Renal pelvis (tissue), 4 donors: ENCODE results near the gene FBXO44. TPM values are rescaled to one million over a fixed set of nuclear protein-coding genes. Genes with fewer than 3 reads are reported as not detected.

Experiments
- DNase-seq: peaks from one replicate; pipeline ENCODE4 v3.0.0-alpha.2; 2013
- polyA plus RNA-seq, 3 donors: library from polyadenylated mRNA; unstranded; fragments of 120-200 nt; gene quantifications; one replicate each; pipeline ENCODE4 v1.2.1, GENCODE V29; 2013; ENCODE audit not compliant: insufficient read length in 3 of 3

Gene FBXO44
- polyA plus RNA-seq, 3 donors = 19.0 to 21.3 (median 20.6) TPM

- no peak for DNase-seq
Observed at GRCh38 chr1:11685210-11685752, 30.6 kb downstream of the FBXO44 start.

DNA sequence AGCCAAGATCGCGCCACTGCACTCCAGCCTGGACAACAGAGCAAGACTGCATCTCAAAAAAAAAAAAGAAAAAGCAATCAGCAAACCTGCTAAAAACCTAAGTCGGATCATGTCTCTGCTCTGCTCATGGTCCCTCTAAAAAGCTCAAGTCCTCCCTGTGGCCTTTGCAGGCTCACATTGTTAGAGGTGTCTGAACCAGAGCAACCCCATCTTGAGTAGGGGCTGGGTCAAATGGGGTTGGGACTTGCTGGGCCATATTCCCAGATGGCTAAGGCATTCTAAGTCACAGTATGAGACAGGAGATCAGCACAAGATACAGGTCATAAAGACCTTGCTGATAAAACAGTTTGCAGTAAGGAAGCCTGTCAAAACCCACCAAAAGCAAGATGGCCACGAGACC, 33.8 kb downstream of the FBXO44 start:
- no peak for DNase-seq

GRCh38 chr1:11690397-11691301, 36.0 kb downstream of the FBXO44 start:
- peak; percentile 69 for DNase-seq

DNA sequence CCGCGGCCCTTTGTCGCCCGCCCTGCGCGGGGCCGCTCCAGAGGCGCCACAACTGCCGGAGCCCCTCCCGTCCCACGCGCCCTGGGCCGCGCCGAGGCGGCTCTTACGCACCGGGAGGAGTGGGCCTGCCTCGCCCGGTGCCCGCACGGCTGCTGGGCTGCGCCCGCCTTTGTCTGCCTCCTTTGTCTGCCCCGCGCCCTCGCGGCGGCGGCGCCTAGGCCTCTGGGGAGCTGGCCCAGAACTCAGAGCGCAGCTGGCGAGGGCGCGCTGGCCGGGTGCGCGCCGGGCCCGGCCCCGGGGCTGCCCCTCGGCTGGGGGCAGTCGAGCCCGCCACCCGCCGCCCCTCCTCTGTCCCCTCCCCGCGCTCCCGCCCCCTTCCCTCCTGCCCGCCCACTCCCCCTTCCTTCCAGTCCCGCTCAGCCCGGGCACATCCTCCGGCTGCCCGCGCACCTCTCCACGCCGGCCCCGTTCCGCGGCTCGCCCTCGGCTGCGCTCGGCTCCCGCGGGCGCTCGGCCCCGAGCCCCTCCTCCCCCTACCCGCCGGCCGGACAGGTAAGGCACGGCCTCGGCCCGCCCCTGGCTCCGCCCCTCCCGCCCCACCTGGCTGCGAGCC, 36.7 kb downstream of the FBXO44 start, which contains the start of gene DRAXIN:
Gene DRAXIN, plus strand, starts transcription at position 409 of the 613 bp plus-strand sequence. CDS start 14,549 bp downstream, outside the sequence.
- DNase-seq = peak; percentile 45

DNA sequence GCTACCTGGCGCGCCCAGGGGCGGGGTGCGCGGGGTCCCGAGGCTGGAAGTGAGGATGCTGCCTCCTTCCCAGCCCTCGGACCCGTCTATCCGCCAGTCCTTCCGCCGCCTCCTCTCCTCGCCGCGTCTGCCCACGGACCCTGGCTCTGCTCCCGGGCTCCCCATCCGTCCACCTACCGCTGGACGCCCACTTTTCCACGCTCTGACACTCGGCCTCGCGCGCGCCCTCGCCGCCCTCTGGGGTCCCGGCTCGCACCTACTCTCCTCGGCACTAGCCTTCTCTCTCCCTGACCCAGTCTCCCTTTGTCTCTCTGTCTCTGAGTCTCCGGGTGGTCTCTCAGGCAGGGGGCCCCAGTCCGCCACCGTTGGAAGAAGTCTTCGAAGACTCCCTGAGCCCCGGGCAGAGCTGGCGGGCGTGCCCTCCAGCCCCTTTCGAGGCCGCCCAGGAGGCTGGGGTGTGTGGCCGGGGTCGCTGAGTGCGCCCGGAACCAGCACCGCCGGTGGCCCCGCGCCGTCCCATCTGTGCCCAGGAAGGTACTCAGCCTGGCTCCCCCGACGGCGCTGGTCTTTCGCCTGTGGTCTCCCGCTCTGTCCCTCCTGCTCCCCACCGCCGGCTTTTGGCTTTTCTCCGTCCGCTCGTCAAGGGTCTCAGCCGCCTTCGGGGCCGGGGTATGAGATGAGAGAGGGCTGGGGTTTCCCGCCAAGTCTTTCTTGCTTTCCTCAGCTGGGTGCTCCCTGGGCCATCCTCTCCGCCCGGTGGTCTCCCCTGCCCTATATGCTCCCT, 37.4 kb downstream of the FBXO44 start:
- no peak for DNase-seq

DNA sequence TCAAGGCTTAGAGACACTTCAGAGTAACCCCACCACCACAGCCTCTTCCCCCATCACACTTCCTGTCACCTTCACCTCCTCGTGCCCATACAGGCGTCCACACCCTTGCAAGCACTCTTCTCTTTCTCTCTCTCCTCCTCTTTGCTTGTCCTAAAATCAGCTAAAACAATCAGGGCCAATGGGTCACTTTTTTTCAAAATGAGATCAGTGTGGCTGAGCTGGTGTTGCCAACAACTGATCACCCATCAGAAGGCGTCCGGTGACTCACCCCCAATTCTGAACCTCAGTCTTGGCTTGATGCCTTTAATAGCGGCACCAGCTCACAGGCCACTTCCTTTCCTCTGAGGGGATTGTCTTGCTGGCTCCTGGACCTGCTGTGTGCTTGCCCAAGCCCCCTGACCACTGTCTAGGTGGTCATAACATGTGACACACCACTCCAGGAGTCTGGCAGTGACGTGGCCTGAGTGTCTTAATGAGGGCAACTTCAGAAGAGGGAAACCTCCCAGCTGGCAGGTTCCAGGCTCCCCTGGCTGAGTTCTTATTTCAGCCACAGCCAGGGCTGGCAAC, 38.4 kb downstream of the FBXO44 start:
- DNase-seq = no peak

- no peak for DNase-seq
Observed at GRCh38 chr1:11693917-11694316, 39.2 kb downstream of the FBXO44 start.

- no peak for DNase-seq
Observed at GRCh38 chr1:11695861-11696260, 41.2 kb downstream of the FBXO44 start.

DNA sequence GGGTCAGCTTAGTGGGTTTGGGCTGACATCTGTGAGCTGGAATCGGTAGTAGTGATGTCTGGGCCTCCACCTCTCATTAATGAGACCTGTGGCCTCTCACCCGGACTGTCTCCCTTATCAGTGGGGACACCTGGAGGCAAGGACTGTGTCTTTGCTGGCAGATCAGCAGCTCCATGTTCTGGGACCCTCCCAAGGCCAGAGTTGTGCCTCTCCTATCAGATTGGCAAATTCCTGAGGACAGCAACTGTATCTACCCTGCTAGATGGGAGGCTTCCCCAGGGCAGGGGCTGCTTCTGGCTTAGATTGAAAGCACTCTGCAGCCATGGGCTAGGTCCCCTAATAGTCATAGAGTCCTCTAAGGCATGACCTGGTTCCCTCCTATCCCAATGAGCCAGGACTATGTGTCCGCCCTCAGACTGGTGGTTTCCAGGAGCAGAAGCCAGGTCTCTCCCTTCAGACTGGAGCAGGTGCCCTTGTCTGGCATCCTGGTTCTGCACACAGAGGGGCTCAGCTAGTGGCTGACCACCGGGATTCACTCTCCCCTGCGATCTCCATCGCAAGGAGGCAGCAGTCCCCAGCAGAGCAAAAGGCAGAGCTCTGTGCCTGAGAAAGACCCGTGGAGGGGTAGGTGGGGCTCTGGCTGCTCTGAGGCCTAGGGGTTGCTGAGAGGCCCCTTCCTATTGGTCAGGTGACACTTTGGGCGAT, 42.7 kb downstream of the FBXO44 start:
- no peak for DNase-seq

GRCh38 chr1:11697893-11698210, 43.2 kb downstream of the FBXO44 start:
- no peak for DNase-seq

DNA sequence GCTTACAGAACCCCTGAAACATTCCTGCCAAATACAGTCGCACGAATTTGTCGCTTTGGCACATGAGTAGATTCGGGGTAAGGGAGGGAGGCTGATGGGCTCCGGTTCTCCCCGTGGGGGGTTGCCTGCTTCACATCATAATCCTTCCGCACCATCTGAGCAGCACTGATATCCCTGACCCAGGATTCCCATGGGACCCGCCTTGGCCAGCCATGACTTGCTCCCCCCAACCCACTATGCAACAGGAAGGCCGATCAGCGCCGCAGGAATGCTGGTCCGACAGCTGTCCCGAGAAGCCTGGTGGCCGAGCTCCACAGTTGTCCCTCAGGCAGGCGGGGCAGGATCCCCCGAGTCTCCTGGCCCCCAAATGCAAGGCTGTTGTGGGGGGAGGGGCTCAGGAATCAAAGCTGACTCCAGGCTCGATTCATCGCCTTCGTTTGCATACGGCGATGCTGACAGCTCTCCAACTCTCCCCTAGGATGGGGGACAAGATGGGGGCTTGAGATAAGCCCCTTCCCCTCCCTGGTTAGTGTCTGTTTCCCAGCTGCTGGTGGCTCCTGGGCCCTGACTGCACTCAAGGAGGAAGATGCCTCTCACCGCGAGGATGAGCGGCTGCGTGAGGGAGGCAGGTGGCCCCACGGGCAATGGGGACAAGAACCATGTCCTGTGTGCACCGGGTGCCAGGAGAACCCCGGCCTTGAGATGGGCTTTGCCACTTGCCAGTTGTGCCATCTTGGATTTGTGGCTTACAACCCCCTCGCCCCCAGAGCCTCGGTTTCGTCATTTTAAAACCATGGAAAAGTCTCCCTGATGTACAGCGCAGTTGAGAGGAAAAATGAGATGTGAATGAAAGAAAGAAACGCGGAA, 46.2 kb downstream of the FBXO44 start:
- no peak for DNase-seq

DNA sequence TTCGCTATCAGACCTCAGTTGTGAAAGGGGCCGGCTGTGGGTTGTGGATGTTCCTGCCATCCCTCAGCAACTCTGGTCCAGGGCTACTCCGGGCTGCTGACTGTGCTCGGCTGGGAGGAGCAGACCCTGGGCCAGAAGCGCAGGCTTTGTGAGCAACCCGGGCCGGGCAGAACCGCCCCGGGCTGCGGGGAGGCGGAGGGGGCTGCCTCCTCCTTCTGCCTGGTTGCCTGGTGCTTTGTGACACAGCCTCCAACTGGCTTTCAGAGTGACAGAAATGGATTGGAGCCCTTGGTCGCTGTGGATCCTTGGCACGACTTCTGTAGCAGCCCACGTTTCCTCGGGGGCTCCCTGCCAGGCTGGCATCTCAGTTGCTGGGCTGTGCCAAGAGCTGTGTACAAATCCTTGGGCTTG, 46.9 kb downstream of the FBXO44 start:
- no peak for DNase-seq

- no peak for DNase-seq
Observed at GRCh38 chr1:11701981-11702803, 47.5 kb downstream of the FBXO44 start.

- DNase-seq = no peak
Observed at GRCh38 chr1:11703357-11704193, 48.9 kb downstream of the FBXO44 start.

GRCh38 chr1:11704194-11704529, 49.5 kb downstream of the FBXO44 start:
- DNase-seq = no peak

DNA sequence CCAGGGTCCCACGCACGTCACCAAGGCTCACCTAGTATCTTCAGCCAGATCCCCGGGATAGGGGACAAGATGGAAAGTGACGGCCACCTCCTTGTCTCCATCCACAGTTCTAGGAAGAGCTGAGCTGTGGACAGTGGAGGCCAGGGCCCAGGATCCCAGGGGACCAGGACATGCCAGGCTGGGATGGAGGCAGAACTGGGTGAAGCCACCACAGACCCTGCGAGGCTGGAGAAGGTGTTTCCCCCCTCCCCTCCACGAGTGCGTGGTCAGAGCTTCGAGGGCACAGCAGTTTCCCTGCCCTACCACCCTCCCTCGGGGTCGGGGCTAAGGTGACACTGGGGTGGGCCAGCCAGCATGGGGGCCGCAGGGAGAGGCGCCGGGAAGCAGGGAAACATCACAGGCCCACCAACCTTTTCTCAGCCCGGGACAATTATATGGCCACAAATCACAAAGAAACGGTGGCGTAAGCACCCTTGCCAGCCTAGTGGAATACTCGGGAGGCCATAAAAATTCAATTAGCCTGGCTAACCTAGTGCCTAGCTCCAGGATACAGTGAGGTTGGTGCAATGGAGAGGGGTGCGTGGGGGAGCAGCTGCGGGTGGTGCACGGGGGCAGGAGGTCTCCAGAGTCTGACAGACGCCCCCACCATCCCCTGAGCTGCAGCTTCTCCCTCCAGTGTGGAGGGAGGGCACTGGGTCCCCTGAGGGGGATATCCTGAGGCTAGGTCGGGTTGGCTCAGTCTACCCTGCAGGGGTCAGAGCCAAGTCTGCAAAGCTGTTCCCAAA, 50.2 kb downstream of the FBXO44 start:
- no peak for DNase-seq

GRCh38 chr1:11705596-11705995, 50.9 kb downstream of the FBXO44 start:
- no peak for DNase-seq

- no peak for DNase-seq
Observed at GRCh38 chr1:11706292-11706691, 51.6 kb downstream of the FBXO44 start.
